Adrenal gland (tissue), 12 donors: ENCODE results near the gene AMDHD2. TPM values are rescaled to one million over a fixed set of nuclear protein-coding genes. Genes with fewer than 3 reads are reported as not detected.

Experiments
- DNase-seq, 7 donors: peaks; one replicate each; pipeline ENCODE4 v3.0.0-alpha.2; 2019 to 2020
- H3K27ac ChIP-seq, 5 donors: fragments of 200-600 bp; sonication (generic) in 4 of 5; 1 replicate in 3 of 5; 2 replicates in 2 of 5; pipeline versions ENCODE4 v1.5.1 to v1.8.0; 2016 to 2020; ENCODE audit warnings: mild to moderate bottlenecking in 1 of 5
- H3K27me3 ChIP-seq: fragments of 200-600 bp; 2 replicates; pipeline ENCODE4 v1.8.0; 2021
- H3K36me3 ChIP-seq, 2 donors: fragments of 200-600 bp; replicated peaks in 1 of 2; 1 replicate in 1 of 2; 2 replicates in 1 of 2; pipeline versions ENCODE4 v1.5.1 to v1.8.0; 2018 to 2022
- H3K4me1 ChIP-seq, 2 donors: fragments of 200-600 bp; replicated peaks in 1 of 2; 1 replicate in 1 of 2; 2 replicates in 1 of 2; pipeline versions ENCODE4 v1.5.1 to v1.8.0; 2018 to 2021
- H3K4me3 ChIP-seq, 4 donors: fragments of 200-600 bp; sonication (generic) in 3 of 4; one replicate each; pipeline ENCODE4 v1.5.1; 2016 to 2018
- H3K9me3 ChIP-seq, 3 donors: fragments of 200-600 bp; sonication (generic) in 1 of 3; replicated peaks in 1 of 3; 1 replicate in 2 of 3; 2 replicates in 1 of 3; pipeline versions ENCODE4 v1.5.1 to v1.8.0; 2016 to 2021
- POLR2A ChIP-seq, 2 donors: fragments of 450-650 bp; IDR thresholded peaks; one replicate each; pipeline ENCODE4 v1.6.1; 2017; ENCODE audit warnings: antibody characterized with exemption in 2 of 2, mild to moderate bottlenecking in 2 of 2, moderate library complexity in 1 of 2
- whole genome bisulfite sequencing, 4 donors: extraction: QIAGEN DNeasy Blood & Tissue Kit in 2 of 4; methylation state at CpG; one replicate each; pipeline versions ENCODE4 v1.1.5 to v1.1.7; 2013 to 2017; 5-methylcytosine and 5-hydroxymethylcytosine counted together
- intact Hi-C, 2 donors: fragments of 100-400 bp; cut with DNase I; formaldehyde crosslinking; loops; one replicate each; pipeline versions ENCODE4 v1.14.1 to v1.15.0; 2022 to 2023
- polyA plus RNA-seq, 3 donors: library from polyadenylated mRNA; stranded (reverse); fragments of 200-250 nt in 2 of 3; fragments of 350-450 nt in 1 of 3; fragmentation: Illumina TruSeq in 1 of 3; extraction: RNeasy Lipid Tissue Mini Kit (QIAGEN cat#74804) in 1 of 3; gene quantifications; one replicate each; pipeline ENCODE4 v1.2.3, GENCODE V29; 2013 to 2014
- total RNA-seq, 9 donors: library from RNA; depleted of rRNA in 4 of 9; stranded (reverse); fragments of >200 nt in 4 of 9; fragments of 120-200 nt in 1 of 9; fragmentation: NEBNext Ultra II Directional in 1 of 9; extraction: Animal tissue kit (Norgen Biotek cat#: 25700) in 1 of 9; gene quantifications; one replicate each; pipeline versions ENCODE4 v1.1.0 to v1.2.4, GENCODE V29; 2013 to 2023
- TF ChIP-seq, protein P1 (sequence below), 6 experiments: fragments of 450-650 bp in 4 of 6; fragments of 200-600 bp in 2 of 6; sonication (generic) in 1 of 6; IDR thresholded peaks; 1 replicate in 5 of 6; 2 replicates in 1 of 6; pipeline versions ENCODE4 v1.5.1 to v1.8.0; 2016 to 2021; ENCODE audit warnings: antibody characterized with exemption in 6 of 6, mild to moderate bottlenecking in 2 of 6, moderate library complexity in 1 of 6
- donor health status: healthy with polysubstance abuse.
- donor health status: Bipolar disorder and iron deficiency.
- donor health status: DM: yes; HTN: yes; CAD: no.
- donor health status: DM: no; HTN: no; CAD: no.
- donor health status: DM: no; HTN: no; CAD: no.
- donor health status: DM: yes; HTN: yes; CAD: no.

The AMDHD2 gene
- total and polyA plus RNA-seq, 12 donors = 3.1 to 131 (median 64.7) TPM

DNA sequence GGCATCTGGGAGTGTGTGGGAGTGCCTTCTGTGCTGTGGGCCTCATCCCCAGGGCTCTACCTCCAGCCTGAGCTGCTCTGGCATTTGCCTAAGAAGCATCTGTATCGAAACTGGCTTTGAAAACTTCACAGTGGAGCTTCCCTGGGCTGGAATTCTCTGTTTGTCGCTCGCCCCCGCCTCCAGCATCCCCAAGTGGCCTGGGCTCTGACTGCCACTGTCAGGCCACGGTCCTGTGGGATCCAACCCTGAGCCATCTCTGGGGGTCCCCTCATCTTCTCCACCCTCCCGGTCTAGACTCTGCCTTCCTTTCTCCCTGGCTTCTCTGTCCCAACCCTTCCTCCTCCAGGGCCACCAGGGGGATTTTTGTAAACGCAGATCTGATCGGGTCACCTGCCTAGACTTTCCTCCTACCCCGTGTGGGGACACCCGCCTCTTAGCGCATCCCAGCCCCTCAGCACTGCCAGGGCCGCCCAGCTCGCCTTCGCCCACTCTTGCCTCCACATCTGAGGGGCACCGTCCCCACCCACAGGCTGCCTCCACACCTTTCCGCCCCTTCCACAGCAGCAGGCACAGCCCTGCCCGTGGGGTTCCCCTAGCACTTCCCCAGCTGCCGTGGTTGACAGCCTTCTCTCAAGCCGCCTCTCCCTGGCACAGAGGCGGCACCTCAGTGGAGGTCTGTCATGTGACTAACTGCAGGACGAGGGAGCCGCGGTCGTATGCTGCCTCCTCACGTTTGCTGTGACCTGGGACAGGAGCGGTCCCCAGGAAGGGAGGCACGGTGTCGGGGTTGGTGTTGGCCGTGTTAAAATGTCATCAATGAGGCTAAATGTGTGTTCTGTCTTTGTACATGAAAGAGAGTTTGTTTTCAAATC, 33.3 kb upstream of the AMDHD2 start:
- Histone ChIP-seq H3K27ac (peak overlapping the region in 1 of 5 donors; percentile 56), H3K36me3 (no peaks in the 10 kb centered on the region), H3K27me3 (no peaks in the 10 kb centered on the region), H3K9me3 (no peaks in the 10 kb centered on the region), H3K4me1 (no peaks in the 10 kb centered on the region), H3K4me3 (no peak overlapping the region)
- intact Hi-C loops = no loop called here
- 66 to 75% (median 71%) methylated on average over 24 to 29 of the region's 29 CpGs for WGBS, 4 donors
- peak in 2 of 7 donors; percentile 37 to 84 for DNase-seq
- TF ChIP-seq, protein P1, sequence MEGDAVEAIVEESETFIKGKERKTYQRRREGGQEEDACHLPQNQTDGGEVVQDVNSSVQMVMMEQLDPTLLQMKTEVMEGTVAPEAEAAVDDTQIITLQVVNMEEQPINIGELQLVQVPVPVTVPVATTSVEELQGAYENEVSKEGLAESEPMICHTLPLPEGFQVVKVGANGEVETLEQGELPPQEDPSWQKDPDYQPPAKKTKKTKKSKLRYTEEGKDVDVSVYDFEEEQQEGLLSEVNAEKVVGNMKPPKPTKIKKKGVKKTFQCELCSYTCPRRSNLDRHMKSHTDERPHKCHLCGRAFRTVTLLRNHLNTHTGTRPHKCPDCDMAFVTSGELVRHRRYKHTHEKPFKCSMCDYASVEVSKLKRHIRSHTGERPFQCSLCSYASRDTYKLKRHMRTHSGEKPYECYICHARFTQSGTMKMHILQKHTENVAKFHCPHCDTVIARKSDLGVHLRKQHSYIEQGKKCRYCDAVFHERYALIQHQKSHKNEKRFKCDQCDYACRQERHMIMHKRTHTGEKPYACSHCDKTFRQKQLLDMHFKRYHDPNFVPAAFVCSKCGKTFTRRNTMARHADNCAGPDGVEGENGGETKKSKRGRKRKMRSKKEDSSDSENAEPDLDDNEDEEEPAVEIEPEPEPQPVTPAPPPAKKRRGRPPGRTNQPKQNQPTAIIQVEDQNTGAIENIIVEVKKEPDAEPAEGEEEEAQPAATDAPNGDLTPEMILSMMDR (IDR thresholded peaks at IDR 0.05) = peak in 1 of 6 experiments; percentile 24
- TF ChIP-seq POLR2A (IDR thresholded peaks at IDR 0.05) = no peak

- intact Hi-C loops = no loop called here
- Histone ChIP-seq H3K4me1 (no peaks in the 10 kb centered on the region), H3K36me3 (no peaks in the 10 kb centered on the region), H3K27me3 (no peaks in the 10 kb centered on the region), H3K9me3 (no peaks in the 10 kb centered on the region), H3K27ac (no peak overlapping the region), H3K4me3 (no peak overlapping the region)
- 56 to 92% (median 69%) methylated on average over 7 to 8 of the region's 8 CpGs for WGBS, 4 donors
- TF ChIP-seq, protein P1 (IDR thresholded peaks at IDR 0.05) = no peak
- no peak for TF ChIP-seq POLR2A (IDR thresholded peaks at IDR 0.05)
- no peak for DNase-seq
Observed at GRCh38 chr16:2487517-2487842, 32.7 kb upstream of the AMDHD2 start.

- H3K4me1 ChIP-seq = no peaks in the 10 kb centered on the region
- no peaks in the 10 kb centered on the region for H3K9me3 ChIP-seq
- DNase-seq = no peak
- 69 to 80% (median 74%) methylated on average over 12 to 15 of the region's 15 CpGs for WGBS, 4 donors
- intact Hi-C loops = no loop called here
- H3K4me3 ChIP-seq = no peak overlapping the region
- no peaks in the 10 kb centered on the region for H3K36me3 ChIP-seq
- H3K27ac ChIP-seq = no peak overlapping the region
- no peaks in the 10 kb centered on the region for H3K27me3 ChIP-seq
- TF ChIP-seq POLR2A (IDR thresholded peaks at IDR 0.05) = no peak
- TF ChIP-seq, protein P1 (IDR thresholded peaks at IDR 0.05) = no peak
Observed at GRCh38 chr16:2487903-2488531, 32.2 kb upstream of the AMDHD2 start.

- Histone ChIP-seq H3K4me3 (no peak overlapping the region), H3K27me3 (no peaks in the 10 kb centered on the region), H3K9me3 (no peaks in the 10 kb centered on the region), H3K4me1 (no peaks in the 10 kb centered on the region), H3K27ac (no peak overlapping the region), H3K36me3 (no peaks in the 10 kb centered on the region)
- WGBS, 4 donors = 91 to 97% (median 94%) methylated on average over 11 to 16 of the region's 16 CpGs
- TF ChIP-seq, protein P1 (IDR thresholded peaks at IDR 0.05) = no peak
- no peak for TF ChIP-seq POLR2A (IDR thresholded peaks at IDR 0.05)
- no peak for DNase-seq
- intact Hi-C loops = no loop called here
Observed at GRCh38 chr16:2489581-2489980, 30.6 kb upstream of the AMDHD2 start.
